SK-N-SH treated with all-trans-retinoic acid at 6 μM for 48 hours (cell line): ENCODE results near the gene CENPQ.

Experiments
- ATAC-seq: fragments of 200-7000 bp; cut with Tn5 transposase; 3 replicates; pipeline ENCODE4 v1.9.1; 2020; ENCODE audit warnings: mild to moderate bottlenecking, moderate library complexity
- ARNTL ChIP-seq: fragments of 450-650 bp; formaldehyde crosslinking; IDR thresholded peaks from 2 replicates; pipeline ENCODE4 v1.5.0; 2020; ENCODE audit warnings: low read depth, mild to moderate bottlenecking, moderate library complexity, borderline replicate concordance
- BACH2 ChIP-seq: fragments of 250-450 bp; sonication (Bioruptor Pico); IDR thresholded peaks from 2 replicates; pipeline ENCODE4 v1.9.0; 2021; ENCODE audit warnings: mild to moderate bottlenecking, borderline replicate concordance
- CREB5 ChIP-seq: fragments of 250-450 bp; sonication (Bioruptor Pico); IDR thresholded peaks from 2 replicates; pipeline ENCODE4 v1.5.1; 2020; ENCODE audit warnings: low read depth, mild to moderate bottlenecking, moderate library complexity
- CSDC2 ChIP-seq: fragments of 250-450 bp; sonication (Bioruptor Pico); IDR thresholded peaks from 2 replicates; pipeline ENCODE4 v1.5.0; 2020; ENCODE audit warnings: mild to moderate bottlenecking, moderate library complexity
- CSRNP3 ChIP-seq: fragments of 250-450 bp; sonication (Bioruptor Pico); IDR thresholded peaks from 2 replicates; pipeline ENCODE4 v1.5.1; 2021; ENCODE audit warnings: mild to moderate bottlenecking, moderate library complexity
- ESRRG ChIP-seq: fragments of 250-450 bp; sonication (Bioruptor Pico); IDR thresholded peaks from 2 replicates; pipeline ENCODE4 v1.6.1; 2021; ENCODE audit warnings: mild to moderate bottlenecking
- GLIS3 ChIP-seq: fragments of 250-450 bp; sonication (Bioruptor Pico); IDR thresholded peaks from 2 replicates; pipeline ENCODE4 v1.5.0; 2020; ENCODE audit warnings: mild to moderate bottlenecking, moderate library complexity
- ISL1 ChIP-seq: fragments of 250-450 bp; sonication (Bioruptor Pico); IDR thresholded peaks from 2 replicates; pipeline ENCODE4 v2.1.2; 2022; ENCODE audit warnings: mild to moderate bottlenecking, moderate library complexity
- PATZ1 ChIP-seq: fragments of 250-450 bp; sonication (Bioruptor Pico); IDR thresholded peaks from 2 replicates; pipeline ENCODE4 v1.8.0; 2020; ENCODE audit warnings: mild to moderate bottlenecking, moderate library complexity, borderline replicate concordance
- POU6F1 ChIP-seq: fragments of 250-450 bp; sonication (Bioruptor Pico); IDR thresholded peaks from 2 replicates; pipeline ENCODE4 v1.8.0; 2021; ENCODE audit warnings: low read depth, mild to moderate bottlenecking, moderate library complexity, borderline replicate concordance
- PPARA ChIP-seq: fragments of 250-450 bp; sonication (Bioruptor Pico); IDR thresholded peaks from 2 replicates; pipeline ENCODE4 v1.5.0; 2020; ENCODE audit warnings: mild to moderate bottlenecking, borderline replicate concordance
- RARB ChIP-seq: fragments of 250-450 bp; sonication (Bioruptor Pico); IDR thresholded peaks from 2 replicates; pipeline ENCODE4 v1.8.0; 2021; ENCODE audit warnings: mild to moderate bottlenecking, moderate library complexity
- SNAI2 ChIP-seq: fragments of 250-450 bp; sonication (Bioruptor Pico); IDR thresholded peaks from 2 replicates; pipeline ENCODE4 v1.5.0; 2020; ENCODE audit warnings: mild to moderate bottlenecking, moderate library complexity
- TCF4 ChIP-seq: fragments of 250-450 bp; sonication (Bioruptor Pico); IDR thresholded peaks from 2 replicates; pipeline ENCODE4 v1.8.0; 2021; ENCODE audit warnings: mild to moderate bottlenecking, moderate library complexity, borderline replicate concordance
- TOX ChIP-seq: fragments of 250-450 bp; sonication (Bioruptor Pico); IDR thresholded peaks from 2 replicates; pipeline ENCODE4 v1.8.0; 2021; ENCODE audit warnings: mild to moderate bottlenecking, moderate library complexity, borderline replicate concordance
- TSHZ2 ChIP-seq: fragments of 250-450 bp; sonication (Bioruptor Pico); IDR thresholded peaks from 2 replicates; pipeline ENCODE4 v1.5.0; 2020; ENCODE audit warnings: mild to moderate bottlenecking, moderate library complexity
- ZC3H10 ChIP-seq: fragments of 250-450 bp; sonication (Bioruptor Pico); IDR thresholded peaks from 2 replicates; pipeline ENCODE4 v1.5.1; 2021; ENCODE audit warnings: mild to moderate bottlenecking, moderate library complexity
- ZFP3 ChIP-seq: fragments of 250-450 bp; sonication (Bioruptor Pico); IDR thresholded peaks from 2 replicates; pipeline ENCODE4 v1.5.0; 2020; ENCODE audit warnings: mild to moderate bottlenecking, moderate library complexity
- ZFP30 ChIP-seq: fragments of 450-650 bp; formaldehyde crosslinking; IDR thresholded peaks from 2 replicates; pipeline ENCODE4 v1.5.0; 2022; ENCODE audit warnings: mild to moderate bottlenecking, moderate library complexity
- ZNF565 ChIP-seq: fragments of 450-650 bp; formaldehyde crosslinking; conservative IDR thresholded peaks from 2 replicates; pipeline ENCODE4 v1.5.0; 2020; ENCODE audit warnings: low read depth, mild to moderate bottlenecking, moderate library complexity
- ZNF70 ChIP-seq: fragments of 450-650 bp; formaldehyde crosslinking; IDR thresholded peaks from 2 replicates; pipeline ENCODE4 v1.5.0; 2020; ENCODE audit warnings: mild to moderate bottlenecking, moderate library complexity
- ZNF8 ChIP-seq: fragments of 450-650 bp; formaldehyde crosslinking; IDR thresholded peaks from 2 replicates; pipeline ENCODE4 v1.5.0; 2020; ENCODE audit warnings: mild to moderate bottlenecking, moderate library complexity

CENPQ gene

GRCh38 chr6:49430866-49431265 lies 32.3 kb upstream of the CENPQ start:
- TF ChIP-seq ZFP3 (CRISPR knock-in tag) (no peak), CREB5 (CRISPR knock-in tag) (no peak), PPARA (CRISPR knock-in tag) (no peak), ESRRG (CRISPR knock-in tag) (no peak), SNAI2 (no peak), ZNF70 (no peak), TCF4 (CRISPR knock-in tag) (no peak), TOX (CRISPR knock-in tag) (no peak), ZC3H10 (CRISPR knock-in tag) (no peak), PATZ1 (CRISPR knock-in tag) (no peak), RARB (no peak), ARNTL (CRISPR knock-in tag) (no peak), ISL1 (no peak)
- ATAC-seq: no peak

GRCh38 chr6:49453221-49453620 lies 9.9 kb upstream of the CENPQ start:
- ATAC-seq: peak; percentile 37; the same call in 1 of the 3 replicates
- no peak for TF ChIP-seq ZNF565 (CRISPR knock-in tag)
- TF ChIP-seq ESRRG (CRISPR knock-in tag): no peak
- TF ChIP-seq ZC3H10 (CRISPR knock-in tag): no peak
- TF ChIP-seq ZNF70: no peak
- no peak for TF ChIP-seq ZFP30 (CRISPR knock-in tag)
- no peak for TF ChIP-seq PPARA (CRISPR knock-in tag)
- no peak for TF ChIP-seq GLIS3 (CRISPR knock-in tag)
- TF ChIP-seq ISL1: no peak
- TF ChIP-seq TOX (CRISPR knock-in tag): no peak
- no peak for TF ChIP-seq POU6F1 (CRISPR knock-in tag)
- TF ChIP-seq BACH2 (CRISPR knock-in tag): no peak
- no peak for TF ChIP-seq SNAI2
- no peak for TF ChIP-seq RARB
- TF ChIP-seq PATZ1 (CRISPR knock-in tag): no peak
- TF ChIP-seq ARNTL (CRISPR knock-in tag): no peak
- no peak for TF ChIP-seq CSRNP3
- TF ChIP-seq CSDC2: no peak
- TF ChIP-seq ZFP3 (CRISPR knock-in tag): no peak
- TF ChIP-seq ZNF8: no peak
- TF ChIP-seq TCF4 (CRISPR knock-in tag): no peak

GRCh38 chr6:49454787-49455709 lies 8.1 kb upstream of the CENPQ start:
- TF ChIP-seq ZNF70 (no peak), TSHZ2 (CRISPR knock-in tag) (no peak), ZNF565 (CRISPR knock-in tag) (no peak), TCF4 (CRISPR knock-in tag) (no peak), ISL1 (no peak)
- no peak for ATAC-seq
